ENCODE results near the gene CELF2. TPM values are rescaled to one million over a fixed set of nuclear protein-coding genes. Genes with fewer than 3 reads are reported as not detected.

The CELF2 gene
- total RNA-seq, 1 donor from 2014 or later = 134 TPM

DNA sequence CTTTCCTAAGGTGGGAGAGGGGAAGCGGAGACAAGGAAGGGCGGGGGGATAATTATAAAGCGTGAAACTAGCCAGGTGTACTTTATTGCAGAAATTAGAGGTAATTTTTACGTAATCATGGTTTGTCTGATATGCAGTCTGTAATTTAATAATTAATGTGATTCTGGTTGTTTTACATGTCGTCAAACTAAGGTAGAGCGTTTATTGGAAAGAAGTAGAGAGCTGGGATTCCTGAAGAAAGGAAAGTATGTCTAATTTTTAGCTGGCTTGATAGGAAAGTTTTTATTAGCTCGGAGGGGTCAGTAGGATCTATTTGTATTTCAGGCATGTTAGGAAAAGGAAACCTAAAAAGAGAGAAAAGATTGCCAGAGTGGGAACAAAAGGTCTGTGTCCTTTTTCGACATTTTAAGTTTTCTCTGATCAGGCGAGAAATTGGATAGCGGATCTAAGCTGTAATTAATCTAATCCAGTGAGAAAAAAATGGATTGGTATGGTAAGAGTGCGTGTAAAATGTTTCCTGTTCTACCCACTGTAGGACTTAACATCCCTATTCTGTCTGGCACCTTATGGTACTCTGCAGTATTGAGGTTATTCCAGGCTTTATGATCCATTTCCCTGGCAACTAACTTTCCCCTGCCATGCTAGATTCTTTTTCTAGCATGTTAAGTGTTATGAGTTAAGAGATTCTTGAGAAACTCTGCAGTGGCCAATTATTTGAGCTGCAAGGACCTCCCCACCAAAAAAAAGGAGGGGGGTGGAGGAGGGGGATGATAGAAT, 1.4 kb downstream of the CELF2 start:
- intact Hi-C loops (cut with micrococcal nuclease) = loop anchor here (5.0 kb wide), 2 partner anchors 148 to 253 kb away; no protein-coding TSS in a partner anchor
- H3K9me3 Mint-ChIP-seq = no peaks in the 10 kb centered on the region
- H3K4me3 Mint-ChIP-seq (ENCODE audit: low read depth) = peak overlapping the region; percentile 51
- peaks cover 9% of the 10 kb centered on the region for H3K4me1 Mint-ChIP-seq (ENCODE audit: low read depth)
- H3K36me3 Mint-ChIP-seq (ENCODE audit: low read depth) = no peaks in the 10 kb centered on the region
- H3K27me3 Mint-ChIP-seq (ENCODE audit: low read depth) = peaks cover 79% of the 10 kb centered on the region
- H3K27ac Mint-ChIP-seq = no peak overlapping the region
- DNase-seq (ENCODE audit: low spot score) = no peak

DNA sequence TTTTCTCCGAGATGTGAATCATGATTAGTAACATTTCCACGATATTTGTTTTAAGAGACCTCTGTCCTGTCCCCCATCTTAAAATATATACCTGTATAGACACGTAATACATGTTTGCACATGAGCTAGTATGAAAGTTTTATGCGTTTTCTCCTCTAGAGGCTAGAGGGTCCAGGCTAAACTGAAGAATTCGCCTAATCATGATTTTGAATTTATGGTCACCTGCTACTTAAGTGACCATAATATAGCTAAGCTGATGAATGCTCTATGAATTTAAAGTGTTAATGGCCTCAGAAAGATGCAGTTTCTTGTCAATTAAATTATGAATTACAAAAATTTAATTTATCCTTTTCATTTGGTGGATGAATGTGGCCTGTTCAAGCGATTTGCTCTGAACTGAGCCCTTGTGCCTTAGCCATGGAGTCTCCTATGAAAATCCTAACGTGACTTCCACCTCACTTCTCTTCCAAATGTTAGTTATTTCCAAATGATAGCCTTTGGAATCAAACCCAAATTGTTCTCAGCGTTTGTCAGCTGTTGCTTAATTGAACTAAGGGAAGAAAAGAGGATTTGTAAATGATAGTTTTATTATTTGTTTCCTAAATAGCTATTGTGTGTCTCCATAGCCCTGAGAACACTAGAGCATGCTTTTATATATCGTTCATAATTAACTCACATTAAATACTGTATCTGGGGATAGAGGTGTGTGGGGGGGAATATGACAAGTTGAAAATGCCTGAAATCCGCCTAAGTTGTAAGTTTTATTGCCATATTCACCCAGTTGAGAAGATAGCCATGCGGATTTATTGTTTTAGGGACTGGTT, 2.3 kb downstream of the CELF2 start:
- Mint-ChIP-seq H3K36me3 (ENCODE audit: low read depth) (no peaks in the 10 kb centered on the region), H3K4me1 (ENCODE audit: low read depth) (peaks cover 9% of the 10 kb centered on the region), H3K4me3 (ENCODE audit: low read depth) (peak overlapping the region; percentile 9), H3K27me3 (ENCODE audit: low read depth) (peaks cover 70% of the 10 kb centered on the region), H3K9me3 (no peaks in the 10 kb centered on the region), H3K27ac (no peak overlapping the region)
- DNase-seq (ENCODE audit: low spot score) = no peak
- intact Hi-C loops (cut with micrococcal nuclease) = loop anchor here (5.0 kb wide), 2 partner anchors 147 to 252 kb away; no protein-coding TSS in a partner anchor

DNA sequence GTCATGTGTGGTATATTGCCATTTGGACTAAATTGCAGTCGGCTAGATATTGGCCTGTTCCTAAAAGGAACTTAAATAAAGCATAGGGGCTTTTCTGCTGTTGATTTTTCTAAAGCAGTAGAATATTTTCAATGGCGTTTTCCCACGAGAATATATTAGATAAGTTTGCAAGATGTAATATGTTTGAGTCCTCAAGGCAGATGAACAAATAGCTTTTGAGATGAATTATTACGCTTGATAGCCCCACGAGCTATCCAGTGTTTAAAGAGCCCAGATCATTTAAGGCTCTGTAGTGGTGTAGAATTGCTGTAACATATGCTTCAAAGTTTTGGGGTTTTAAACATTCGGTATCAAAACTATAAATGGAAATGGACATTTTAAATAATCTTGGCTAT, 2.9 kb downstream of the CELF2 start:
- Mint-ChIP-seq H3K4me1 (ENCODE audit: low read depth) (peaks cover 9% of the 10 kb centered on the region), H3K27me3 (ENCODE audit: low read depth) (peaks cover 66% of the 10 kb centered on the region)
- intact Hi-C loops (cut with micrococcal nuclease) = no loop called here

DNA sequence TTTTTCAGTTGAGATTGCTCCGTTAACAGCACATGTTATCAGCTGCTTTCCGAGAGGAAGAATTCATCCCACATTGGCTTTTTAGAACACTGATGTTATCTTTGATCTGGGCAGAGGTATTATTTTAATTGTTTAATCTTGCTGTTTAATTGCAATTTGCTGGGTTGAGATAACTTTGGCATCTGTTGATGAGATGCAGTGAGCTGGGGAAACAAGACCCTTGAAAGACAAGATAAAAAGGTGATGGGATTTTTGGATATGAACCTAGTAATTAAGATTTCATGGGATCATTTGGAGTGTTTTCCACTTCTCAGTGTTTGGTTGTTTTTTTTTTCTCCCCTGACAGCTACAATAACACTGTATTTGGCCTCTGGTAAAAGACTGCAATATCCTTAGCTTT, 4.5 kb downstream of the CELF2 start:
- intact Hi-C loops (cut with micrococcal nuclease) = no loop called here
- Mint-ChIP-seq H3K27me3 (ENCODE audit: low read depth) (peaks cover 60% of the 10 kb centered on the region), H3K27ac (no peak overlapping the region), H3K36me3 (ENCODE audit: low read depth) (no peaks in the 10 kb centered on the region), H3K4me3 (ENCODE audit: low read depth) (no peak overlapping the region), H3K4me1 (ENCODE audit: low read depth) (peaks cover 9% of the 10 kb centered on the region), H3K9me3 (no peaks in the 10 kb centered on the region)
- no peak for DNase-seq (ENCODE audit: low spot score)

More for the DNA sequence above, 2.9 kb downstream of the CELF2 start:
- Mint-ChIP-seq H3K9me3 (no peaks in the 10 kb centered on the region), H3K36me3 (ENCODE audit: low read depth) (no peaks in the 10 kb centered on the region), H3K27ac (no peak overlapping the region), H3K4me3 (ENCODE audit: low read depth) (no peak overlapping the region)
- no peak for DNase-seq (ENCODE audit: low spot score)

DNA sequence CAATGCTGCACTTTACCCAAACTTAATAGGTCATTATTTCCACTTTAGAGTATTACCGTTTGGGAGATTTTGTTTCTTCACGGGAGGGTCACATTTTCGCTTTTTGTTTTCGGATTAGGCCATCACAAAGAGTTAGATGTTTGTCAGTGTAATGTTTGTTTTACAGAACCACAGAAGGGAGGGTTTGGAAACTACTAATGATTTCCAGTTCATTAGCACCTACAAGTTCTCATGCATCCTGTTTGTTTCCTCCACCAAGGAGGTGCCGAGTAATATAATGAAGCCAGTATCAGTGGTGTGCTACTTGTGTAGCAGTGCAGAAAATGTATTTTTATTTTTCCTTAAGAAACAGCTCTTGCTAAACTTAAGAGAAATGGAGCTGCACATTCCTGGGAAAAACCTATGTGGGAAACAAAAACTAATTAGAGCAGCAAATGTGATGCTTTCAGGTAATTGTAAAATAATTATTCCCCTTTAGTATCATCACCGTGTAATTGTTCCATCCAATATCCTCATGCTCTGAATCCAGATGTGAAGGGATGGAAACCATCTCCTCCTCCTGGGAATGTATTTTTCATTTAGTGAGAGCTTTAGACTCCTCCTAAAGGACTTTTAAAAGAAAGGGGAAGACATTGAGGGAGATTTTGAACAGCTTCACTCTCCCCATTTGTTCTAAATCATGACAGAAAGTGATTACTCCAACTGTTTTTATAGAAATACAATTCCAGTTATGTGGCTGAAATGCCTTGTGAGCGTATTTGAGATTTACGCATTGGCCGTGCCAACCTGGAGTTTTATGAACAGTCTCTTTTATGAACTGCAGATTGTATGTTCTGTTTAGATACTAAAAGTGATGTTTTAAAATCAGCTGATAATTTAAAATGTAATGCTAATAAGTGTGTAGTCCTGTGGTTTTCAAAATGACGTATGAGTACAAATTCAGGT, 5.6 kb downstream of the CELF2 start:
- DNase-seq (ENCODE audit: low spot score) = no peak
- intact Hi-C loops (cut with micrococcal nuclease) = no loop called here
- no peak overlapping the region for H3K4me3 Mint-ChIP-seq (ENCODE audit: low read depth)
- peaks cover 60% of the 10 kb centered on the region for H3K27me3 Mint-ChIP-seq (ENCODE audit: low read depth)
- H3K4me1 Mint-ChIP-seq (ENCODE audit: low read depth) = peaks cover 9% of the 10 kb centered on the region
- H3K27ac Mint-ChIP-seq = no peak overlapping the region
- H3K36me3 Mint-ChIP-seq (ENCODE audit: low read depth) = no peaks in the 10 kb centered on the region
- no peaks in the 10 kb centered on the region for H3K9me3 Mint-ChIP-seq

DNA sequence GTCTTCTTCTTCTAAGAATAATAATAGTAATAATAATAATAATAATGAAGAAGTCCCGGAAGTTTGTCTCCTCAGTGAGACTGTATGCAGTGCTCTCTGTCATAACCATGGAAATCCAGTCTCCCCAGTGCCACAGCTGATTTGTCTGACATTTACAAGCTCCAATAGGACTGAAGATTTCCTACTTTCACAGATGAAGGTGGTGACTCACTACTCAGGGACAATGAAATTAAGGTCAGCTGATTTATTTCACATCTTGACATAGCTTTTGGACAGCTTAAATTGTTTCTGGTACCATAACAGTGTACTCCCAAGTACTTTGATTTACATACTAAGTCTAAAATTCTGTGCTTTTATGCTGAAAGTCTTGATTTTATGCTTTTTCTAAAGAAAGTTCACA, 6.9 kb downstream of the CELF2 start:
- Mint-ChIP-seq H3K36me3 (ENCODE audit: low read depth) (no peaks in the 10 kb centered on the region), H3K27me3 (ENCODE audit: low read depth) (peaks cover 58% of the 10 kb centered on the region), H3K9me3 (no peaks in the 10 kb centered on the region), H3K27ac (no peak overlapping the region), H3K4me1 (ENCODE audit: low read depth) (peaks cover 3% of the 10 kb centered on the region), H3K4me3 (ENCODE audit: low read depth) (no peak overlapping the region)
- intact Hi-C loops (cut with micrococcal nuclease) = no loop called here
- DNase-seq (ENCODE audit: low spot score) = no peak

DNA sequence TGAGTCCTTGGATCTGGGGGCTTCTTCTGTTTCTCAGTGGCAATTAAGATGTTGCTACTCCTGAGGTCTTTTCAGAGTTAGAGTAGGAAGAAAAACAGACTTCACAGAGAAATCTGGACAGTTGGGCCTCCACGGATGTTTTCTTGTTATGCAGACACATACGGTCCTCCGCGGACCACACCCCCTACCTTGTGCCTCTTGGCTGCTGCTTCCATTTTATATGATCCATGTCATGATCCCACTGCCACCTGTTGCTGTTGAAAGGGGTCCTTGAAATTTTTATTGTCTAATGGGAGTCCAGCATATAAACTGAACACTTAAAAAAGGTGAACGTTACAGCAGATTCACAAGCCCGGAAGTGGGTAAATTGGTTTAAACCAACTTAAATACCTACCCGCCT, 8.3 kb downstream of the CELF2 start:
- Mint-ChIP-seq H3K4me3 (ENCODE audit: low read depth) (no peak overlapping the region), H3K27ac (no peak overlapping the region), H3K27me3 (ENCODE audit: low read depth) (peaks cover 52% of the 10 kb centered on the region), H3K9me3 (no peaks in the 10 kb centered on the region), H3K4me1 (ENCODE audit: low read depth) (peaks cover 2% of the 10 kb centered on the region), H3K36me3 (ENCODE audit: low read depth) (no peaks in the 10 kb centered on the region)
- no peak for DNase-seq (ENCODE audit: low spot score)
- intact Hi-C loops (cut with micrococcal nuclease) = no loop called here

DNA sequence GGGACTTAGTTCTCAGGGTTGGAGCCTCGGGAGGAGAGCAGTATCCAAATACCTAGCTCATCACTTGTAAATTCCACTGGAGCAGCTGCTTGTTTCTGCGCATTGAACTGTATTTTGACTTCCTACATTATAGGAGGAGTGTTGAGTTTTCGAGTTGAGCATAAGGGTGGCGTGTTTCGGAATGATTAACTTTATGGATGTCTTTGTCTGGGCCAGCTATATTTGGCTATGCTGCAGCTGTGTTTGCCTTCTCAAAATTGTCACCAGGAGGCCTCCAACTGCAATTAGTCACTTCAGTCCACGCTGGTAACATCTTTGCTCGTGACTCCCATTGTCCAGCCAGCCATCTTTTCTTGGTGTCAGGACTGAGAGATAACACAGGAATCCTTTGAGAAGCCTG, 9.1 kb downstream of the CELF2 start:
- DNase-seq (ENCODE audit: low spot score) = no peak
- H3K9me3 Mint-ChIP-seq = no peaks in the 10 kb centered on the region
- no peaks in the 10 kb centered on the region for H3K36me3 Mint-ChIP-seq (ENCODE audit: low read depth)
- intact Hi-C loops (cut with micrococcal nuclease) = no loop called here
- H3K27me3 Mint-ChIP-seq (ENCODE audit: low read depth) = peaks cover 45% of the 10 kb centered on the region
- no peak overlapping the region for H3K27ac Mint-ChIP-seq
- H3K4me1 Mint-ChIP-seq (ENCODE audit: low read depth) = peaks cover 2% of the 10 kb centered on the region
- no peak overlapping the region for H3K4me3 Mint-ChIP-seq (ENCODE audit: low read depth)

DNA sequence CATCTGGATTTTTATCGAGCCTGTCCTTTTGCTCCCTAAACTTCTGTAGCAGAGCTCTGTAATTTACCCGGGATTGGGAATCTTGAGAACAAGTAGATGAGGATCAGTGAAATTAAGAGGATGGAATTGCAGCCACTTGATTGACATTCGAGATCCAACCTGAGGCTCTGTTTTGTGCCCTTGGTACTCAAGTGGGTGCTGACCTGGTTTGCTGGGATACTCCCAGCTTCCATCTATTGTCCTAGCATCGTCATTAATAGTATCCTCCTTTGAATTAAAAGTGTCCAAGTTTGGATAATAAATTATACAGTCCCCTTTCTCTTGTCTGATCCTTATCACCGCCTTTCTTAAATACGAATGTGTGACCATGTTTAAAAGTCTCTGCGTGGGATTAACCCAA, 17.1 kb downstream of the CELF2 start:
- Mint-ChIP-seq H3K27me3 (ENCODE audit: low read depth) (peaks cover 44% of the 10 kb centered on the region), H3K36me3 (ENCODE audit: low read depth) (no peaks in the 10 kb centered on the region), H3K4me3 (ENCODE audit: low read depth) (no peak overlapping the region), H3K4me1 (ENCODE audit: low read depth) (peaks cover 4% of the 10 kb centered on the region), H3K9me3 (no peaks in the 10 kb centered on the region), H3K27ac (no peak overlapping the region)
- intact Hi-C loops (cut with micrococcal nuclease) = no loop called here
- no peak for DNase-seq (ENCODE audit: low spot score)

DNA sequence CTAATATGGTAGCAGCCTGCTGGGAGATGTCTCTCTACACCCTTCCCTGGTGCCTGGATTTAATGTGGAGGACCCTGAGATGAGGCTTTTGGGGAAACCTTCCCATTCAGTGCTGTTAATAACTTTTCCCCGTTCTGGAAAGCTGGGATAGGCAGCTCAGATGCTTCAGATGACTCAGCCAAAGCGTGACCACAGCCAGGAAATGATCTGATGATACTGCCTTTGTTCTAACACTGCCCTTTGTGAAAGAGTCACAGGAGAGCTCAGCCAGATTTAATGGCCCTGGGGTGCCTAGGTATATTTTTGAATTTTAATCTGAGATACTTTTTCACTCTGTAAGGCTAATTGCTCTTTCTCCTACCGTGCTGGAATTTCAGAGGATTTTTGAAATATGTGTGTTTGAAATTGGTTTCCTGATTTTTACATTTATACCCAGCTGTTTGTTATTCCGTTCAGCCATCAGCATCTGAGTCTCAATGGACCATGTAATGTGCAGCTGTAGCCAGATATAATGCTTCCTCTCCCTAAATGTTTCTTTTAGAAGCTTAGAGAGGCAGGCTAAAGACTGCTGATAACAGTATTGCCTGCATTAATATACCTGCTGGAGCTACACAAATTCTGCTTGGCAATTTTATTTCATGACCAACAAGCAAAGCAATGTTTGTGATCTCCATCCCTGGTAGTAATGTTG, 17.8 kb downstream of the CELF2 start:
- no peaks in the 10 kb centered on the region for H3K36me3 Mint-ChIP-seq (ENCODE audit: low read depth)
- no peak overlapping the region for H3K4me3 Mint-ChIP-seq (ENCODE audit: low read depth)
- DNase-seq (ENCODE audit: low spot score) = no peak
- intact Hi-C loops (cut with micrococcal nuclease) = no loop called here
- H3K27ac Mint-ChIP-seq = no peak overlapping the region
- peaks cover 38% of the 10 kb centered on the region for H3K27me3 Mint-ChIP-seq (ENCODE audit: low read depth)
- H3K9me3 Mint-ChIP-seq = no peaks in the 10 kb centered on the region
- peaks cover 4% of the 10 kb centered on the region for H3K4me1 Mint-ChIP-seq (ENCODE audit: low read depth)

DNA sequence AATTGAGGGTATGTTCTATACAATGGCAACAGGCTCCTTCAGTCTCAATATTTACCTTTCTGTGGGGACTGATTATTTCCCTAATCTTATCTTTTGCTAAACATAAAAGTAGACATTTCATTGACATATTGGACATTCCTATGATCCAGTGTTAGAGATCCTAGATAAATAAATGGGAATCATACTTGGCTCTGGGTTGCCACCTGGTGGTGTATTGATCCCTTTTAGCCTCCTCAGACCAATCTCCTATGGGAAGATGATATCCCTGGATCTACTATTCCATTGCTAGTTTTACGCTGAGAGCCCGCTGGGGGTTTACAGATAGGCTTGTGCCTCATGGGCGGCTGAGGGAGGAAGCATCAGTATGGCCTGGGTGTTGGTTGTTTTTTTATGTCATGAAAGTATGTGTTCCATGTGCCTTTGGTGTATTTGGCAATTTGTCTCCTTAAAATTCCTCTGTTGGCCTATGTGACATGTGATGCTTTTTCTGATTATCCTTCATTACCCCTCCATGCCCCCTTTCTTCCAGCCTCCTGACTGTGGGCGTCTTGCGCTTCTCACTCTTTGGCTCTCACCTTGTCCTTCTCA, 18.8 kb downstream of the CELF2 start:
- H3K27me3 Mint-ChIP-seq (ENCODE audit: low read depth) = peaks cover 39% of the 10 kb centered on the region
- H3K36me3 Mint-ChIP-seq (ENCODE audit: low read depth) = no peaks in the 10 kb centered on the region
- intact Hi-C loops (cut with micrococcal nuclease) = no loop called here
- H3K4me3 Mint-ChIP-seq (ENCODE audit: low read depth) = no peak overlapping the region
- peaks cover 4% of the 10 kb centered on the region for H3K4me1 Mint-ChIP-seq (ENCODE audit: low read depth)
- no peaks in the 10 kb centered on the region for H3K9me3 Mint-ChIP-seq
- no peak for DNase-seq (ENCODE audit: low spot score)
- H3K27ac Mint-ChIP-seq = no peak overlapping the region

DNA sequence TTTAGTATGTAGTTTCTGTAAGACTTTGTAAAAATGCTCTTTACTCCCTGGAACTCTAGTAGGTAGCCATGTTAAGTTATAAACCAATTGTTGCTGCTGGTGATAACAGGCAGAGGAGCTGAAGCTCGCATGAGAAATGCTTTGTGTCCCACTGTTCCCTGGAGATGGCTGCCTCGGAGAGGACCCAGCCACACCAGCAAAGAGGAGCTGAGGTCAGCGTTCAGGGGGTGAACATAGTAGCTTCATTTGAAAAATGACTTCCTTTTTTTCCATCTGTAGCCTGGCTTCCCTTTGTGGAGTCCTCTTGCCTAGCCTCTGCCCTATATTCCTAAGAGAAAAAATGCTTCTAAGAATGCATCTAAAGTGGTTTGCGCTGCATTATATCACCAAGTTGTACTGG, 20.3 kb downstream of the CELF2 start:
- H3K36me3 Mint-ChIP-seq (ENCODE audit: low read depth) = no peaks in the 10 kb centered on the region
- H3K4me3 Mint-ChIP-seq (ENCODE audit: low read depth) = no peak overlapping the region
- H3K27ac Mint-ChIP-seq = no peak overlapping the region
- peaks cover 4% of the 10 kb centered on the region for H3K4me1 Mint-ChIP-seq (ENCODE audit: low read depth)
- no peak for DNase-seq (ENCODE audit: low spot score)
- H3K27me3 Mint-ChIP-seq (ENCODE audit: low read depth) = peaks cover 44% of the 10 kb centered on the region
- intact Hi-C loops (cut with micrococcal nuclease) = no loop called here
- no peaks in the 10 kb centered on the region for H3K9me3 Mint-ChIP-seq
